ENCODE data around the gene ECI1.
A peak's percentile ranks its signal among the peaks of the same experiment; 100 is the strongest.

Gene ECI1

DNA sequence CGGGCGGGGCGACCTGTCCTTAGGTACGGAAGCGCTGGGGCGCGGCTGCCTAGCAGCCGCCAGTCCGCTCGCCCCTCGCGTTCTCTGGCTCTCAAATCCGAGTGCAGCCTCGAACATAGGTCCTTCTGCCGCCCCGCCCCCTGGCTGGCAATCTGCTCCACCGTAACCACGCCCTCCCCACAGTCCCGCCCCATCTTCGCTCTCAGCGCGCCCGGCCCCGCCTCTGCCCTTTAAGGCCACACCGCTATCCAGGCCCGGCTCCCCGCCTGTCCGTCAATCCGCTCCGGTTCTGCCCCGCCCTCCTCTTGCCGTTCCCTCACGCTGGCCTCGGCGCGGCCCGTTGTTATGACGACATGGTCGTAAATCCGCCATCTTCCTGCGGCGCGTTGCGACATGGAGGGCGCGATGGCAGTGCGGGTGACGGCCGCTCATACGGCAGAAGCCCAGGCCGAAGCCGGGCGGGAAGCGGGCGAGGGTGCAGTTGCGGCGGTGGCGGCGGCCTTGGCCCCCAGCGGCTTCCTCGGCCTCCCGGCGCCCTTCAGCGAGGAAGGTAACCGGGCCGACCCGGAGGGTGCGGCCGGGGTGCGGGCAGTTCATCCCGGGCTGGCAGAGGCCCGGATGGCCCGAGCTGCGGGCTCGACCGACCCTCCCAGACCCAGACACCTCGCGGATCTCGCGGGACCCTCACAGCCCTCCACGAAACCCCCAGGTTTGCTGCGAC, 28.0 kb downstream of the ECI1 start, which contains the start of gene E4F1:
Gene E4F1, plus strand, starts transcription at position 371 of the 721 bp plus-strand sequence. Its CDS starts 23 bp downstream, at position 394.
- peak within 1 kb of the TSS; percentile 71 to 96 (median 89) for H3K27ac ChIP-seq
- H3K4me3 ChIP-seq: peak within 1 kb of the TSS; percentile 84 to 100 (median 98)

GRCh38 chr16:2216330-2216729, 35.1 kb downstream of the ECI1 start:
- Histone ChIP-seq H3K4me3 (no peak overlapping the region), H3K27ac (no peak overlapping the region)

GRCh38 chr16:2214719-2214968, 36.7 kb downstream of the ECI1 start, which contains the start of gene PGP:
TSS of gene PGP (minus strand) at chr16:2214840. CDS start at chr16:2214777, 63 bp downstream.
- peak within 1 kb of the TSS; percentile 58 to 85 (median 78) for H3K4me3 ChIP-seq
- peak within 1 kb of the TSS; percentile 48 to 92 (median 84) for H3K27ac ChIP-seq

- H3K4me3 ChIP-seq: peak overlapping the region; percentile 58 to 85 (median 77)
- peak overlapping the region; percentile 6 to 84 (median 75) for H3K27ac ChIP-seq
These were observed 37.3 kb downstream of the ECI1 start for GRCh38 chr16:2213817-2214718.

DNA sequence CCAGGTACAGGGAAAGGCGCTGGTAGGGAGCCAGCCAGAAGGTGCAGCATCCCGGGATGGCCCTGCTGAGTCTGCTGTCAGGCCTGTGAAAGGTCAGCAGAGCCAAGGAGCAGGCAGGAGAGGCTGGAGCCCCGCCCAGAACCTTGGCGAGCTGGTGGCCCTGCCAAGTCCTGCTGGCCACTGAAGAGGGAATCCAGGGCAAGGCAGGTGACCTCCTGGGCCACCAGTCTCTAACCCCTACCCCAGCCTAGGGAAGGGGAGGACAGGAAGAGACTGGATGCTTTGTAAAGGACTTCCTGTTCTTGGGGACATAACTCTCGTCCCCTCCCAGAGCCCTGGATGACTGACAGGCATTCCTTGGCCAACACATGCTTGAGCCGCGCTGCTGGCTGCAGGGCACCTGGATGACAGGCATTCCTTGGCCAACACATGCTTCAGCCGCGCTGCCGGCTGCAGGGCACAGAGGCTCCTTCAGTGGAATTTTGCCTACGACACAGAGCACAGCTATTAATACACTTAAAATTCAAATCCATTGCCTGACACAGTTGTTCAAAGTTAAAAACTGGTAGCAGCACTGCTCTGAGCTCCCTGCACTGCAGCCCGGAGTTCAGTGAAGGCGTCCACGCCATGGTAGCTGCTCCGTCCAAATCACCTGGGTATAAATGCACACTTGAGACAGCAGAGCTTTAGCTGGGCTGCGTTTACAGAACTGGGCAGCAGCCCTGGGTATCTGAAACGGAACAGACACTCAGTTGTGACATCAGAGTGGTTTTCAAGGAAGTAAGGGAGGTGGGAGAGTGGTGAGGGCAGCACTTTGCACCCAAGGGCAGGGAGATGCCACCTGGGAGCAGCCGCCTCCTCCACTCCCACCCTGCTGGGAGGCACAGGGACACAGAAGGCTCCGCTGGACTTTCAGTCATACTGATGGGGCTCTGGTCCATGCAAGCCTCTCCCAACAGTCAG, 38.7 kb downstream of the ECI1 start:
- peak overlapping the region in 5 of 21 experiments; percentile 5 to 83 (median 26) for H3K27ac ChIP-seq
- peak overlapping the region in 4 of 7 experiments; percentile 58 to 85 (median 73) for H3K4me3 ChIP-seq

DNA sequence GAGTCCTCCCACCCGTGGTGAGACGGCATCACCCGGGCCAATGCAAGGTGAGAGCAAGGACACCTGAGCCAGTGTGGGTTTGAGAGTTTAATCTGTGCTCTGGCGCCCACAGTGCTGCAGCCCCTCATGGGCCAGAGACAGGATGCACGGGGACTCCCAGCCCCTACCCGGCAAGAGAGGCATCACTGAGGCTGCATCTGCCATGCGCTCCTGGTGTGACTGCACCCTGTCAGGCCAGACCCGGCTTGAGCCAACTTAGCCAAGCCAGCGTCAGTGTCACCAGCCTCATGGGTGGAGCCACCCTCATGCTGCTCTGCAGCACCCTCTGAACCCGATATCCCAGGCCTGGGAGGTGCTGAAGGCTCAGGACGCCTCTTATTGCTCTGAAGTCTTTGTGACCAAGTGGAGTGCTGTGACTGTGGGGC, 39.5 kb downstream of the ECI1 start:
- H3K27ac ChIP-seq: peak overlapping the region in 1 of 21 experiments; percentile 5
- no peak overlapping the region for H3K4me3 ChIP-seq

- no peak within 1 kb of the TSS for H3K27ac ChIP-seq
- no peak within 1 kb of the TSS for H3K4me3 ChIP-seq
These were observed 40.7 kb downstream of the ECI1 start, which contains the start of gene BRICD5 for GRCh38 chr16:2210386-2211365. TSS of gene BRICD5 (minus strand) at chr16:2210863. CDS start at chr16:2210833, 30 bp downstream.

DNA sequence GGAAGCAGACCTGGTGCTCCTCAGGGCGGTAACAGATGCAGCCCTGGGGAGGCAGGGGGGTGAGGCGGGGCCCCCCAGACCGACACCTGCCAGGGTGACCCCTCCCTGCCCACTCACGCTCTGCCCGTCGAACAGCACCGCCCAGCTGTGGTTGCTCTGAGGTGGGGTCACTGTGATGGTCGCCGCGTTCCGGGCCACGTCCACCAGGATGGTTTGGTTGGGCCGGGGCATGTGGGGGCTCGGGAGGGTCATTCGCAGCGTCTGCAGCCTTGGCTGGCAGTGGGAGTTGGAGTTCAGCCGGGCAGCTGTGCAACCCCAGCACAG, 41.4 kb downstream of the ECI1 start:
- H3K27ac ChIP-seq: no peak overlapping the region

DNA sequence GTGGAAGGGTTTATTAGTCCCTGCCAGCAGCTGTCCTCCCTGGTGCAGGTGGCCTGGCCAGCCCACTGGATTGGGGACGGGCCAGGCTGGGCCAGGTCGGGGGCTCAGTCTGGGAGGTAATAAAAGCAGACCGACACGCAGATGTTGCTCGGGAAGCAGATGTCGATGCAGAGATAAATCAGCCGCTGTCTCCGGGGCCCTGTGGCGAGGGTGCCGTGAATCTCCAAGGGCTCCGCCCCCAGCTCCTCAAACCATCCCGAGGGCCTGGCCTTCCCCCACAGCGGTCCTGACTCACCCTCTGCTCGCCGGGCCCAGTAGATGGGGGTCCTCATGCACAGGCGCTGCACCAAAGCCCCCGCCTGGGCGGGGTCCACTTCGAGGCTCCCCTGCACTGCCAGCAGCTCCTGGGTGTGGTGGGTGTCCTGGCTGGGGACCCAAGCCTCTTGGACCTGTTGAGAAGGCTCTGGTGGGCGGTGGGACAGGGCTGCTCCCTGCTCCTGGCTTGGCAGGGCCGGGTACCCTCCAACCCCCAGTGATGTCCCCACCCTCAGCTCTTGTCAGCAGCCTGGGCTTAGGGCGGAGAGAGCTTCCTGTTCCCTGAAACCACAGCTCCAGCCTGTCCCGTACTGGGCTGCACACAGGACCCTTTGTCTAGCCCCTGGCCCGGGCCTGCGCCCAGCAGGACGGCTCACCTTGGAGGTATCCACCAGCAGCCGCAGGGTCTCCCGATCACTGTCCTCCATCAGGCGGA, 42.0 kb downstream of the ECI1 start:
- Histone ChIP-seq H3K4me3 (no peak overlapping the region), H3K27ac (no peak overlapping the region)

More for the DNA sequence above, 41.4 kb downstream of the ECI1 start:
- no peak overlapping the region for H3K4me3 ChIP-seq

DNA sequence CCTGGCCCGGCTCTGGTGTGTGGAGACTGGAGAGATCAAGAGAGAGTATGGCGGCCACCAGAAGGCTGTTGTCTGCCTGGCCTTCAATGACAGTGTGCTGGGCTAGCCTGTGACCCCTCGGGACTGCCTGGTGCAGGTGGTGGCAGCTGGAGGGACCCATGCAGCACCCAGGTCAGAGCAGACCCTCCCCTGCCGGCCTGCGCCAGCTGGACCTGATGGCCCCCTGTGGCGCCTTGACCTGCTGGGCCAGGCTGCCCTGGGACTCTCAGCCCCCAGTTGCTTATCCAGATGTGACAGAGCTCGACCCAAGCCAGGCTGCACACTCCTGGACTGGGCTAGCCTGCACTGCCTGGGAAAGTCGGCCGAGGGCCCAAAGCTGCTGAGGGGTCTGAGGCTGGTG, 42.6 kb downstream of the ECI1 start:
- no peak overlapping the region for H3K4me3 ChIP-seq
- no peak overlapping the region for H3K27ac ChIP-seq

- Histone ChIP-seq H3K4me3 (no peak overlapping the region), H3K27ac (no peak overlapping the region)
These were observed 43.1 kb downstream of the ECI1 start for GRCh38 chr16:2208308-2208707.

- H3K27ac ChIP-seq: no peak overlapping the region
- H3K4me3 ChIP-seq: no peak overlapping the region
These were observed 43.5 kb downstream of the ECI1 start for GRCh38 chr16:2207872-2208271.

GRCh38 chr16:2206780-2207433, 44.5 kb downstream of the ECI1 start:
- H3K4me3 ChIP-seq: no peak overlapping the region
- H3K27ac ChIP-seq: peak overlapping the region in 3 of 21 experiments; percentile 96 to 99 (median 98)

DNA sequence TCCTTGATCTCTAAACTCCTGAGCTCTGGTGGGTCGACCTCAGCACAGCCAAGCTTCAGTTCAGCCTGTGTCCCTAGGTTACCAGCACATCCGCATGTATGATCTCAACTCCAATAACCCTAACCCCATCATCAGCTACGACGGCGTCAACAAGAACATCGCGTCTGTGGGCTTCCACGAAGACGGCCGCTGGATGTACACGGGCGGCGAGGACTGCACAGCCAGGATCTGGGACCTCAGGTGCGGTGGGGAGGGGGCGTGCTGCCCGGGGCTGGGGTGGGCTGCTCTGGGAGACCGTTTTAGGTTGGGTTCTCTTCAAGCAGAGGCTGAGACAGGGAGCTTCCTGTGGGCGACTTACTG, 45.0 kb downstream of the ECI1 start:
- Histone ChIP-seq H3K27ac (peak overlapping the region in 15 of 21 experiments; percentile 91 to 100 (median 98)), H3K4me3 (peak overlapping the region; percentile 56 to 82 (median 73))

GRCh38 chr16:2205967-2206313, 45.4 kb downstream of the ECI1 start:
- Histone ChIP-seq H3K4me3 (peak overlapping the region; percentile 56 to 82 (median 73)), H3K27ac (peak overlapping the region; percentile 27 to 100 (median 99))

- H3K4me3 ChIP-seq: peak within 1 kb of the TSS; percentile 56 to 82 (median 73)
- peak within 1 kb of the TSS; percentile 61 to 100 (median 99) for H3K27ac ChIP-seq
These were observed 46.1 kb downstream of the ECI1 start, which contains the start of gene MLST8 for GRCh38 chr16:2205104-2205966. TSS of gene MLST8 (plus strand) at chr16:2205454. CDS start at chr16:2206086, 632 bp downstream.
